ENCODE measurements around the gene RNLS.

- no peak for TF ChIP-seq KAT7 (CRISPR knock-in tag; IDR thresholded peaks at IDR 0.05; ENCODE audit: borderline replicate concordance)
- no peak for TF ChIP-seq CBFB (CRISPR knock-in tag; IDR thresholded peaks at IDR 0.05; ENCODE audit: low read depth)
- TF ChIP-seq, protein P1, sequence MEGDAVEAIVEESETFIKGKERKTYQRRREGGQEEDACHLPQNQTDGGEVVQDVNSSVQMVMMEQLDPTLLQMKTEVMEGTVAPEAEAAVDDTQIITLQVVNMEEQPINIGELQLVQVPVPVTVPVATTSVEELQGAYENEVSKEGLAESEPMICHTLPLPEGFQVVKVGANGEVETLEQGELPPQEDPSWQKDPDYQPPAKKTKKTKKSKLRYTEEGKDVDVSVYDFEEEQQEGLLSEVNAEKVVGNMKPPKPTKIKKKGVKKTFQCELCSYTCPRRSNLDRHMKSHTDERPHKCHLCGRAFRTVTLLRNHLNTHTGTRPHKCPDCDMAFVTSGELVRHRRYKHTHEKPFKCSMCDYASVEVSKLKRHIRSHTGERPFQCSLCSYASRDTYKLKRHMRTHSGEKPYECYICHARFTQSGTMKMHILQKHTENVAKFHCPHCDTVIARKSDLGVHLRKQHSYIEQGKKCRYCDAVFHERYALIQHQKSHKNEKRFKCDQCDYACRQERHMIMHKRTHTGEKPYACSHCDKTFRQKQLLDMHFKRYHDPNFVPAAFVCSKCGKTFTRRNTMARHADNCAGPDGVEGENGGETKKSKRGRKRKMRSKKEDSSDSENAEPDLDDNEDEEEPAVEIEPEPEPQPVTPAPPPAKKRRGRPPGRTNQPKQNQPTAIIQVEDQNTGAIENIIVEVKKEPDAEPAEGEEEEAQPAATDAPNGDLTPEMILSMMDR (IDR thresholded peaks at IDR 0.05) = no peak
- TF ChIP-seq EMX1 (CRISPR knock-in tag; IDR thresholded peaks at IDR 0.05) = no peak
Measured at GRCh38 chr10:88361995-88362807, 220.9 kb downstream of the RNLS start.

Measured in WTC11 (cell line).